Activated CD4-positive, alpha-beta memory T cell treated with anti-CD3 and anti-CD28 coated beads, Interleukin-2, amount 10 ng/mL, durations not matched to agents 7 days and 5 days (primary cell): Measurements from ENCODE around the gene SPIRE2. TPM values are rescaled to one million over a fixed set of nuclear protein-coding genes. Genes with fewer than 3 reads are reported as not detected.
"Not testable (repeated sequence)": the region's sequence is repeated elsewhere in the genome, so short reads cannot be mapped to it uniquely, and the experiment has no call there.

ENCODE experiments used
- CTCF ChIA-PET: fragments of 350-600 bp; sonication (Branson Sonifier 250); formaldehyde crosslinking; loops from one replicate; lab custom pipeline; 2021; ENCODE audit warnings: antibody characterized with exemption, inconsistent platforms; lab: Charles Lee
- POLR2A ChIA-PET: fragments of 350-600 bp; sonication (Branson Sonifier 250); formaldehyde crosslinking; loops from one replicate; lab custom pipeline; 2021; ENCODE audit warnings: antibody characterized with exemption; lab: Charles Lee
- DNase-seq: peaks from one replicate; pipeline ENCODE4 v3.0.0-alpha.2; 2020
- H3K27ac Mint-ChIP-seq: one replicate; pipeline ENCODE4 v1.8.0; 2021; ENCODE audit warnings: mild to moderate bottlenecking, mixed read lengths
- H3K27me3 Mint-ChIP-seq: one replicate; pipeline ENCODE4 v1.8.0; 2021; ENCODE audit warnings: mixed read lengths
- H3K36me3 Mint-ChIP-seq: one replicate; pipeline ENCODE4 v1.8.0; 2021; ENCODE audit warnings: low read depth, mixed read lengths
- H3K4me1 Mint-ChIP-seq: one replicate; pipeline ENCODE4 v1.8.0; 2021; ENCODE audit warnings: mixed read lengths
- H3K4me3 Mint-ChIP-seq: one replicate; pipeline ENCODE4 v1.8.0; 2021; ENCODE audit warnings: mild to moderate bottlenecking, mixed read lengths
- H3K9me3 Mint-ChIP-seq: one replicate; pipeline ENCODE4 v1.8.0; 2021; ENCODE audit warnings: mixed read lengths
- total RNA-seq, 2 experiments: library from RNA; stranded (reverse); gene quantifications; one replicate each; pipeline ENCODE4 v1.2.3, GENCODE V29; 2021

Gene SPIRE2
- total RNA-seq, 2 experiments from 2014 or later = 1.6 to 1.8 TPM

DNA sequence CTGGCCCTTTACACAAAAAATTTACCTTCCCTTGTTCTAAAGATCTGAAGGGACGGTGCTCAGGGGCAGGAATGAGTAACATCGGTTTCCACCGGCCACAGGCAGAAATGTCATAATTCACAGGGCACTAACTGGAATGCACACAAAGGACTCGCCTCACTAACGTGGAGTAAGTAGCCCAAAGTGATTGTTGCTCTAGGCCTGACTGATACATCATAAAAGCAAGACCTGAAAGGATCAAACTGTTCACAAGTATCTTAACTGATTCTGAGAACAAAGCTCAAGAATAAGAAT lies 36.2 kb downstream of the SPIRE2 start:
- Mint-ChIP-seq H3K9me3 (peaks cover 10% of the 10 kb centered on the region), H3K27ac (peak overlapping the region; percentile 91), H3K4me3 (peak overlapping the region; percentile 53), H3K27me3 (no peaks in the 10 kb centered on the region), H3K36me3 (peaks cover 11% of the 10 kb centered on the region), H3K4me1 (peaks cover 34% of the 10 kb centered on the region)
- ChIA-PET POLR2A (interaction anchor here (0.8 to 5.7 kb wide), 9 partner anchors 8 to 206 kb away, joined by 3 to 117 read pairs (median 3); partner anchors contain the start of genes FANCA and TCF25), CTCF (interaction anchor here (0.7 to 6.5 kb wide), 12 partner anchors 8 to 307 kb away, joined by 3 to 72 read pairs (median 5); partner anchors contain the start of genes FANCA, SPATA2L and TCF25)
- peak; percentile 38 for DNase-seq

DNA sequence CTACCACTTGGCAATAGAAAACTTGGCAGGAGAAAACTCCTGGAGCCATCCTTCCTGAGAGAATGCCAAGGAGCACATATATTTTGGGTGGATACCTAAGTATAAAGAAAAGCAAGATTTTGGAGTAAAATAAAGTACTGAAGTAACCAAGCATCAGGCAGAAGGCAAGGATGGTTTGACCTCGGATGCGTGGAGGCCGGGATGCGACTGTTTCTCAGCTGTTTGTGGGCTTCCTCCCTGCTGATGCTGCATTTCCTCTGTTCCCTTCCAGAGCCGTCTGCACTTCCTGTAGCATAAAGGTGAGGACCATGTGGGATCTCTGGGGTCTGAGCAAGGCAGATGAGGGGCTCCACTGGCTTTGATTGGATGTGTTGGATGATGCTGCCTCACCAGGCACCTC lies 39.6 kb downstream of the SPIRE2 start:
- CTCF ChIA-PET = no interaction called here

DNA sequence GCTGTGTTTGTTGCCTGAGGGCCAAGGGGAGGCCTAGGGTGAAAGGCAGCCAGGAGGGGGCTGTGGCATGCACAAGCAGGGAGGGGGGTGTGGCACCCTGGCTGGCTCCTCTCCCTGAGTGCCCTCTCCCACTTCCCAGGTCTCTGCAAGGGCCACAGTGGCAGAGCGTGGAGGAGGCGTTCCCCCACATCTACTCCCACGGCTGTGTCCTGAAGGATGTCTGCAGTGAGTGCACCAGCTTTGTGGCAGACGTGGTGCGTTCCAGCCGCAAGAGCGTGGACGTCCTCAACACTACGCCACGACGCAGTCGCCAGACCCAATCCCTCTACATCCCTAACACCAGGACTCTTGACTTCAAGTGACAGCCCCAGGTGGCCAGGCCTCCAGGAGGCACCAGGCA lies 41.6 kb downstream of the SPIRE2 start:
- H3K4me3 Mint-ChIP-seq = no peak overlapping the region
- H3K27me3 Mint-ChIP-seq = no peaks in the 10 kb centered on the region
- no peak for DNase-seq
- peaks cover 24% of the 10 kb centered on the region for H3K36me3 Mint-ChIP-seq
- H3K4me1 Mint-ChIP-seq = peaks cover 18% of the 10 kb centered on the region
- POLR2A ChIA-PET = no interaction called here
- peaks cover 14% of the 10 kb centered on the region for H3K9me3 Mint-ChIP-seq
- no peak overlapping the region for H3K27ac Mint-ChIP-seq
- CTCF ChIA-PET = interaction anchor here (0.6 to 5.2 kb wide), 2 partner anchors 10 to 82 kb away, joined by 3 to 38 read pairs; no protein-coding TSS in a partner anchor

More for the DNA sequence above, 39.6 kb downstream of the SPIRE2 start:
- Mint-ChIP-seq H3K9me3 (peaks cover 10% of the 10 kb centered on the region), H3K36me3 (peaks cover 11% of the 10 kb centered on the region), H3K4me3 (no peak overlapping the region), H3K27me3 (no peaks in the 10 kb centered on the region), H3K4me1 (peaks cover 29% of the 10 kb centered on the region), H3K27ac (no peak overlapping the region)
- POLR2A ChIA-PET = no interaction called here
- DNase-seq = no peak

GRCh38 chr16:89870440-89870839 lies 42.2 kb downstream of the SPIRE2 start:
- ChIA-PET CTCF (interaction anchor here (0.6 to 5.2 kb wide), 2 partner anchors 10 to 83 kb away, joined by 3 to 38 read pairs; no protein-coding TSS in a partner anchor), POLR2A (no interaction called here)
- H3K27me3 Mint-ChIP-seq = no peaks in the 10 kb centered on the region
- H3K9me3 Mint-ChIP-seq = peaks cover 15% of the 10 kb centered on the region
- peaks cover 26% of the 10 kb centered on the region for H3K36me3 Mint-ChIP-seq
- no peak for DNase-seq
- no peak overlapping the region for H3K4me3 Mint-ChIP-seq
- H3K27ac Mint-ChIP-seq = no peak overlapping the region
- peaks cover 17% of the 10 kb centered on the region for H3K4me1 Mint-ChIP-seq

DNA sequence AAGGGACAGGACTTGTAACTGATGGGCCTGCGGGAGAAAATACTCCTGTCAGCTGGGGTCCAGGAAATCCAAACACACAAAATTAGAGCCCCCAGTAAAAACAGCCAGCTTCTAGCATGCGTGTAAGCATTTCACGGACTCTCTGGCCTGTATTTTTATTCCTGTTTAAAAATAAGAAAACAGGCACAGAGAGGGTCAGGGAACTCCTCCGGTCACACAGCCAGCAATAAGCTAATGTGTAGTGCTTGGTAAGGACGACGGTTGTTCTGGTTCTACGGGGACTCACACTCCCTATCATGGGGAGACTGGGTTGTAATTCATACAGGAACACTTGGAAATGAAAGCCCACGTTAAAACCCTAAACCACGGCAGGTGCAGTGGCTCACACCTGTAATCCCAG lies 43.6 kb downstream of the SPIRE2 start:
- peaks cover 32% of the 10 kb centered on the region for H3K36me3 Mint-ChIP-seq
- ChIA-PET POLR2A (interaction anchor here (1.2 to 3.1 kb wide), 9 partner anchors 10 to 152 kb away, joined by 3 to 117 read pairs (median 14); partner anchors contain the start of genes FANCA and MC1R), CTCF (interaction anchor here (2.4 to 5.2 kb wide), 2 partner anchors 8 to 12 kb away, joined by 19 to 38 read pairs; no protein-coding TSS in a partner anchor)
- no peak overlapping the region for H3K27ac Mint-ChIP-seq
- H3K27me3 Mint-ChIP-seq = no peaks in the 10 kb centered on the region
- no peak overlapping the region for H3K4me3 Mint-ChIP-seq
- no peak for DNase-seq
- H3K9me3 Mint-ChIP-seq = peaks cover 15% of the 10 kb centered on the region
- H3K4me1 Mint-ChIP-seq = peaks cover 17% of the 10 kb centered on the region

- ChIA-PET POLR2A (interaction anchor here (0.6 to 3.1 kb wide), 40 partner anchors 9 to 1061 kb away, joined by 3 to 117 read pairs (median 4); partner anchors contain the start of genes CDK10, FANCA, MC1R and SPATA2L), CTCF (interaction anchor here (0.6 to 5.2 kb wide), 11 partner anchors 9 to 657 kb away, joined by 3 to 38 read pairs (median 4); partner anchors contain the start of genes SPATA2L and TUBB3)
- H3K27ac Mint-ChIP-seq = peak within 1 kb of the TSS; percentile 98
- H3K9me3 Mint-ChIP-seq = peaks cover 8% of the 10 kb centered on the region
- H3K4me3 Mint-ChIP-seq = peak within 1 kb of the TSS; percentile 85
- H3K36me3 Mint-ChIP-seq = peaks cover 35% of the 10 kb centered on the region
- peak; percentile 86 for DNase-seq
- peaks cover 17% of the 10 kb centered on the region for H3K4me1 Mint-ChIP-seq
- no peaks in the 10 kb centered on the region for H3K27me3 Mint-ChIP-seq
Measured at GRCh38 chr16:89873109-89873971, 45.1 kb downstream of the SPIRE2 start, which contains the start of gene TCF25. TCF25 (plus strand) TSS chr16:89873592; CDS start chr16:89873668, 76 bp downstream.

GRCh38 chr16:89873972-89874689 lies 45.9 kb downstream of the SPIRE2 start:
- CTCF ChIA-PET = interaction anchor here (0.6 to 5.2 kb wide), 10 partner anchors 10 to 658 kb away, joined by 3 to 38 read pairs (median 4); partner anchors contain the start of gene SPATA2L
- peak overlapping the region; percentile 98 for H3K27ac Mint-ChIP-seq

DNA sequence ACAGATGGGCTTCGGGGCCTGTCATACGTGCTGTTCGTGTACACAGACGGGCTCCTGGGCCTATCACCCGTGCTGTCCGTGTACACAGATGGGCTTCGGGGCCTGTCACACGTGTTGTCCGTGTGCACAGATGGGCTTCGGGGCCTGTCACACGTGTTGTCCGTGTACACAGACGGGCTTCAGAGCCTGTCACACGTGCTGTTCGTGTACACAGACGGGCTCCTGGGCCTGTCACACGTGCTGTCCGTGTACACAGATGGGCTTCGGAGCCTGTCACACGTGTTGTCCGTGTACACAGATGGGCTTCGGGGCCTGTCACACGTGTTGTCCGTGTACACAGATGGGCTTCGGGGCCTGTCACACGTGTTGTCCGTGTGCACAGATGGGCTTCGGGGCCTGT lies 50.8 kb downstream of the SPIRE2 start:
- Mint-ChIP-seq H3K36me3 (peaks cover 60% of the 10 kb centered on the region), H3K4me1 (peaks cover 11% of the 10 kb centered on the region)
- H3K4me3 Mint-ChIP-seq, H3K27ac Mint-ChIP-seq, H3K9me3 Mint-ChIP-seq, DNase-seq, H3K27me3 Mint-ChIP-seq, CTCF ChIA-PET, POLR2A ChIA-PET: not testable (repeated sequence)

More at GRCh38 chr16:89873972-89874689, 45.9 kb downstream of the SPIRE2 start:
- H3K27me3 Mint-ChIP-seq = no peaks in the 10 kb centered on the region
- peak; percentile 94 for DNase-seq
- peaks cover 8% of the 10 kb centered on the region for H3K9me3 Mint-ChIP-seq
- POLR2A ChIA-PET = interaction anchor here (0.6 to 3.1 kb wide), 31 partner anchors 8 to 1187 kb away, joined by 3 to 117 read pairs (median 6); partner anchors contain the start of genes CDK10, FANCA, MC1R and SPATA2L
- H3K4me3 Mint-ChIP-seq = peak overlapping the region; percentile 85
- H3K36me3 Mint-ChIP-seq = peaks cover 40% of the 10 kb centered on the region
- H3K4me1 Mint-ChIP-seq = peaks cover 17% of the 10 kb centered on the region

DNA sequence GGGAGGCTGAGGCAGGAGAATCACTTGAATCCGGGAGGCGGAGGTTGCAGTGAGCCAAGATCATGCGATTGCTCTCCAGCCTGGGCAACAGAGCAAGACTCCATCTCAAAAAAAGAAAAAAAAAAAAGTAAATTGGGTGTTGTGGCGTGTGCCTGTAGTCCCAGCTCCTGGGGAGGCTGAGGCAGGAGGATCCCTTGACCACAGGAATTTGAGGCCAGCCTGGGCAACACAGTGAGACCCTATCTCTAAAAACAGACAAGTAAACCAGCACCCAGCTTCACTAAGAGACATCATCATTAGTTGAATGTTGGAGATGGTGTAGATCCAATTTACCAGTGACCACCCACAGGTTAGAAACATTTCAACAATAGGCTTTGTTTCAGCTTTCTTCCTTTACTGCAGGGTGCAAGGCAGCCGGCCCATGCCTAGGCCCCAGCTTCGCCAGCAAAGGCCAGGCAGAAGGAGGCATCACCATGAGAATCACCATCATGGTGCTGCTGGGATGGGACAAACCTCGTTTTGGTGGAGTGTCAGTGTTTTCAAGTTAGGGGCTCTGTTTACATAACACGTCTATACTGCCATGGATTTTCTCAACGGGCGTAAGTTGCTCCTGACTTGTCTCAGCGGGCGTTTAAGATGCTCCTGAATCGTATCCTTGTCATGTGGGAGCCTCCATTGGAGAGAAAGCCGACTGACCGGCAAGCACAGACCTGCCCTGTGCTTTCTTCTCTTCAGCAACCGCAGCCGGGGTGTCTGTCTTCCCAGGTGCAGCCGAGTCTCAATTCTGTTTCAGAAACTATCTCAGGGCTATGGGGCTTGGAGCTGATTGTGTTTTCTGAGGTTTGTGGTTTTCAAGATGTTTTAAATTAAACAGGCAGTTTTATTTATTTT lies 52.4 kb downstream of the SPIRE2 start:
- no peaks in the 10 kb centered on the region for H3K4me1 Mint-ChIP-seq
- no peak overlapping the region for H3K4me3 Mint-ChIP-seq
- no peak overlapping the region for H3K27ac Mint-ChIP-seq
- no peaks in the 10 kb centered on the region for H3K9me3 Mint-ChIP-seq
- H3K36me3 Mint-ChIP-seq = peaks cover 55% of the 10 kb centered on the region
- DNase-seq = no peak
- ChIA-PET CTCF (interaction anchor here (1.2 to 2.0 kb wide), 2 partner anchors 20 to 180 kb away, joined by 3 to 4 read pairs; no protein-coding TSS in a partner anchor), POLR2A (interaction anchor here (1.2 kb wide), 1 partner anchor 296 kb away, joined by 3 read pairs; no protein-coding TSS in a partner anchor)
- H3K27me3 Mint-ChIP-seq = no peaks in the 10 kb centered on the region

- POLR2A ChIA-PET = interaction anchor here (1.2 to 1.3 kb wide), 2 partner anchors 9 to 297 kb away, joined by 3 read pairs; no protein-coding TSS in a partner anchor
- H3K36me3 Mint-ChIP-seq = peaks cover 51% of the 10 kb centered on the region
Measured at GRCh38 chr16:89881368-89881730, 53.1 kb downstream of the SPIRE2 start.

DNA sequence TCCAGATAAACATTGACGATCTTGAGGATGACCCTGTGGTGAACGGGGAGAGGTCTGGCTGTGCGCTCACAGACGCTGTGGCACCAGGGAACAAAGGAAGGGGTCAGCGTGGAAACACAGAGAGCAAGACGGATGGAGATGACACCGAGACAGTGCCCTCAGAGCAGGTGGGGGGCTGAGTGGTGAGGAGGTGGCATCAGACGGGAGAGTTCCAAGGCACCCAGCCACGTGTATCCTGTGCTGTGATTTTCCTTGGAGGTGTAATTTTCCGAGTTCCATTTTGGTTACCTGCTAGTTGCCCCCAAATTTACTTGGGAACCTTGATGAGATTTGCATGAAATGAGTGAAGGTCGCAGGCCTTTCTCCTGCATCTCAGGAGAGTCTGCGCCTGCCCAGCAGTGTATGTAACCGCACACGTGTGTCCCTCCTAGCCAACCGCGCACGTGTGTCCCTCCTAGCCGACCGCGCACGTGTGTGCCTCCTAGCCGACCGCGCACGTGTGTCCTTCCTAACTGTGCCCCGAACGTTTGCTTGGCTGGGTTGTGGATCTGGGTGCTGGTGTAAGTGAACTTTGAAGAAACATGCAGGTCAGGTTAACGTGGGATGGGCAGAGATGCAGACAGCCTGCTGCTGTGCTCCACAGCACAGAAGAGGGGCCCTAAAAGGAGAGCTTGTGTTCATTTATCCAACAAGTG lies 55.2 kb downstream of the SPIRE2 start:
- Mint-ChIP-seq H3K4me3 (no peak overlapping the region), H3K27ac (no peak overlapping the region), H3K36me3 (peaks cover 51% of the 10 kb centered on the region), H3K4me1 (no peaks in the 10 kb centered on the region), H3K27me3 (no peaks in the 10 kb centered on the region), H3K9me3 (no peaks in the 10 kb centered on the region)
- POLR2A ChIA-PET = interaction anchor here (1.3 kb wide), 1 partner anchor 10 kb away, joined by 4 read pairs; the partner anchor contains the start of gene TCF25
- DNase-seq = no peak
- CTCF ChIA-PET = interaction anchor here (1.2 kb wide), 1 partner anchor 27 kb away, joined by 5 read pairs; no protein-coding TSS in a partner anchor

More at GRCh38 chr16:89881368-89881730, 53.1 kb downstream of the SPIRE2 start:
- DNase-seq = no peak
- Mint-ChIP-seq H3K9me3 (no peaks in the 10 kb centered on the region), H3K4me1 (no peaks in the 10 kb centered on the region), H3K27me3 (no peaks in the 10 kb centered on the region), H3K4me3 (no peak overlapping the region), H3K27ac (no peak overlapping the region)
- CTCF ChIA-PET = interaction anchor here (1.2 to 2.0 kb wide), 2 partner anchors 20 to 181 kb away, joined by 3 to 4 read pairs; no protein-coding TSS in a partner anchor
